Fibroblast of lung (primary cell): Measurements from ENCODE around the gene CLINT1. TPM values are rescaled to one million over a fixed set of nuclear protein-coding genes. Genes with fewer than 3 reads are reported as not detected.

ENCODE experiments used
- DNase-seq, 2 donors: peaks; one replicate each; pipeline versions ENCODE4 v3.0.0 to v3.0.0-alpha.2; 2010; ENCODE audit warnings: low read depth in 2 of 2
- H2AFZ ChIP-seq: 2 replicates; pipeline ENCODE4 v1.5.1; 2012; ENCODE audit warnings: low read length, control low read depth, inconsistent platforms
- H3K27ac ChIP-seq: 2 replicates; pipeline ENCODE4 v1.5.1; 2011; ENCODE audit warnings: low read length, control low read depth; ENCODE audit not compliant: insufficient read depth
- H3K27me3 ChIP-seq: 2 replicates; pipeline ENCODE4 v1.5.1; 2011; ENCODE audit warnings: mild to moderate bottlenecking, low read length; ENCODE audit not compliant: control insufficient read depth, insufficient read depth
- H3K36me3 ChIP-seq: 2 replicates; pipeline ENCODE4 v1.5.1; 2011; ENCODE audit warnings: low read length; ENCODE audit not compliant: control insufficient read depth, insufficient read depth
- H3K4me1 ChIP-seq: 2 replicates; pipeline ENCODE4 v1.5.1; 2011; ENCODE audit warnings: low read length; ENCODE audit not compliant: control insufficient read depth, insufficient read depth; ENCODE audit errors: extremely low read depth
- H3K4me2 ChIP-seq: 2 replicates; pipeline ENCODE4 v1.5.1; 2011; ENCODE audit warnings: low read length, control low read depth; ENCODE audit not compliant: insufficient read depth; ENCODE audit errors: extremely low read depth
- H3K4me3 ChIP-seq, 4 experiments: fragments of 200-600 bp in 1 of 4; sonication (generic) in 1 of 4; replicated peaks in 1 of 4; 2 replicates each; pipeline ENCODE4 v1.5.1; 2011 to 2016; ENCODE audit warnings: low read length in 4 of 4, low read depth in 3 of 4, mild to moderate bottlenecking in 3 of 4, control low read depth in 2 of 4, inconsistent platforms in 1 of 4, mixed read lengths in 1 of 4; ENCODE audit not compliant: insufficient read depth in 1 of 4; ENCODE audit errors: control extremely low read depth in 1 of 4
- H3K79me2 ChIP-seq: 2 replicates; pipeline ENCODE4 v1.5.1; 2012; ENCODE audit warnings: mild to moderate bottlenecking, low read length, inconsistent platforms; ENCODE audit not compliant: control insufficient read depth, insufficient read depth
- H3K9ac ChIP-seq: 2 replicates; pipeline ENCODE4 v1.5.1; 2011; ENCODE audit warnings: mild to moderate bottlenecking, low read length, control low read depth; ENCODE audit not compliant: insufficient read depth
- H3K9me3 ChIP-seq: 2 replicates; pipeline ENCODE4 v1.5.1; 2012; ENCODE audit warnings: low read depth, low read length; ENCODE audit not compliant: control insufficient read depth, insufficient read depth
- H4K20me1 ChIP-seq: 2 replicates; pipeline ENCODE4 v1.5.1; 2011; ENCODE audit warnings: low read length; ENCODE audit not compliant: control insufficient read depth, insufficient read depth; ENCODE audit errors: extremely low read depth
- EZH2 ChIP-seq: IDR thresholded peaks from 2 replicates; pipeline ENCODE4 v1.5.1; 2012; ENCODE audit warnings: low read length, control low read depth, mild to moderate bottlenecking; ENCODE audit errors: missing control alignments
- polyA plus RNA-seq, 2 donors: library from polyadenylated mRNA; depleted of rRNA in 1 of 2; stranded (reverse) in 1 of 2; unstranded in 1 of 2; fragments of >200 nt; gene quantifications; 2 replicates each; pipeline ENCODE4 v1.2.1, GENCODE V29; 2011 to 2012; ENCODE audit warnings: missing spikeins in 1 of 2
- total RNA-seq: library from RNA; depleted of rRNA; stranded (reverse); fragments of >200 nt; gene quantifications from 2 replicates; pipeline ENCODE4 v1.2.1, GENCODE V29; 2014
- TF ChIP-seq, protein P1 (sequence below), 2 donors: IDR thresholded peaks in 1 of 2; conservative IDR thresholded peaks in 1 of 2; 1 replicate in 1 of 2; 2 replicates in 1 of 2; pipeline ENCODE4 v1.5.1; 2011 to 2012; ENCODE audit warnings: low read length in 2 of 2, control low read depth in 1 of 2, inconsistent platforms in 1 of 2, low read depth in 1 of 2, mild to moderate bottlenecking in 1 of 2

The CLINT1 gene
- total and polyA plus RNA-seq, 2 donors (not counting 1 experiment from before 2014, with no cell fraction given): 82.4 to 99.0 TPM

DNA sequence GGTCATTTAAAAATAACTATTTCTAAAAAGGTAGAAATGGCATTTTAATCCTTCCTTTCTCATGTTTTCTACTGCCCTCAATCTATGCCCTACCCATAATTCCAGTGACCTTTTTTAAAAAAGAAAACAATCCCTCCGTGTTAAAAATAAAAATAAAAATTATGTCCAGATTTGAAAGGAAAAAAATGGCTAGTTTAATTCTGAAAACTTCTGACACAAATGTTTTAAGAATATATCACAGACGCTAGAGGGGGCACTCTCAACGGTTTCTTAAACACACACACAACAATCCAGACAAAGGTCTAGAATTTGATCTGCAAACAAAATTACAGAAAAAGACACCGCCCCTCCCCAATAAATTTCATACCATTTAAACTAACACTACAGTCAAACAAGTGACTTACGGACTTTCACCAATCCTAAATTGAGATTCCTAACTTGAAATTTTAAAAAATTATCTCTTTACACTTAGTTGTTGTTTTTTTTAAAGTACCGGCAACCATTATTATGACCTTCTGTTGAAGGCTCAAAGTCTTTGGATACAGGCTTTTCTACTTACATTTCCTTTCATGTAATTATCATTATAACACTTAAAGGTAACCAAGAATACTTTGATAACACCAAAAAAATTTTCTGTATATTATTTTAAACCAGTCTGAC is 38.2 kb downstream of the CLINT1 start:
- Histone ChIP-seq H3K27ac (no peak overlapping the region), H3K36me3 (no peaks in the 10 kb centered on the region), H3K4me2 (no peak overlapping the region), H4K20me1 (peaks cover 2% of the 10 kb centered on the region), H2AFZ (no peak overlapping the region), H3K4me1 (peaks cover 9% of the 10 kb centered on the region), H3K4me3 (no peak overlapping the region), H3K9ac (no peak overlapping the region), H3K9me3 (no peaks in the 10 kb centered on the region), H3K27me3 (no peaks in the 10 kb centered on the region), H3K79me2 (peaks cover 27% of the 10 kb centered on the region)
- TF ChIP-seq, protein P1, sequence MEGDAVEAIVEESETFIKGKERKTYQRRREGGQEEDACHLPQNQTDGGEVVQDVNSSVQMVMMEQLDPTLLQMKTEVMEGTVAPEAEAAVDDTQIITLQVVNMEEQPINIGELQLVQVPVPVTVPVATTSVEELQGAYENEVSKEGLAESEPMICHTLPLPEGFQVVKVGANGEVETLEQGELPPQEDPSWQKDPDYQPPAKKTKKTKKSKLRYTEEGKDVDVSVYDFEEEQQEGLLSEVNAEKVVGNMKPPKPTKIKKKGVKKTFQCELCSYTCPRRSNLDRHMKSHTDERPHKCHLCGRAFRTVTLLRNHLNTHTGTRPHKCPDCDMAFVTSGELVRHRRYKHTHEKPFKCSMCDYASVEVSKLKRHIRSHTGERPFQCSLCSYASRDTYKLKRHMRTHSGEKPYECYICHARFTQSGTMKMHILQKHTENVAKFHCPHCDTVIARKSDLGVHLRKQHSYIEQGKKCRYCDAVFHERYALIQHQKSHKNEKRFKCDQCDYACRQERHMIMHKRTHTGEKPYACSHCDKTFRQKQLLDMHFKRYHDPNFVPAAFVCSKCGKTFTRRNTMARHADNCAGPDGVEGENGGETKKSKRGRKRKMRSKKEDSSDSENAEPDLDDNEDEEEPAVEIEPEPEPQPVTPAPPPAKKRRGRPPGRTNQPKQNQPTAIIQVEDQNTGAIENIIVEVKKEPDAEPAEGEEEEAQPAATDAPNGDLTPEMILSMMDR (conservative IDR thresholded peaks at IDR 0.05 in 1 of 2, IDR thresholded peaks at IDR 0.05 in 1 of 2; ENCODE audit: low read depth in 1 of 2, low read length in 2 of 2): peak; percentile 44 to 54
- no peak for TF ChIP-seq EZH2
- DNase-seq: peak; percentile 54 to 75

DNA sequence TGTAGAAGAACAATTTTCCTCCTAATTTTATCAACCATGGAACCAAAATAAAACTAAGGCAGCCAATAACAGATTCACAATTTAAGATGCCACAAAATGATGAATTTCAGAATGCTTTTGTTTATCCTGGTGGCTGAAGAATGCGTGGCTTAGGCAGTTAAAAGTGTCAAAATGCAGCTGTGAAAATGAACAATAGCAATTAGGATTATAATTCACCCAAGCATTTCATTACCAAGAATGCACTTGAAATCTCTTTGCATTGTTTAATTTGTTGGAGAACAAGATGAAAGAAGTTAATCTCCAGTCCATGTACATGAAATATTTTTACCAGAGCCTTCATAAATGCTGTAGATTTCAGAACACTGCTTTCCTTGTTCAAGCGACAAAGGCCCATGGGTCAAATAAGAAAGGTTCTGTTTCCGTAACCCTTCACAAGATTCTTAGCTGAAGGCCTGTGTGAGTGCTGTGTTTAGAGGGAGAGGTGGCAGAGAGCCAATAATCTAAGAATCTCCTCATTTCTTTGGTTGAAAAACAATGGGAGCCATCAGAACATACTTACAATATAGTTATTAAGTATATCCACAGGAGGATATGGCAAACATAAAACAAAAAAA is 39.3 kb downstream of the CLINT1 start:
- TF ChIP-seq, protein P1 (conservative IDR thresholded peaks at IDR 0.05 in 1 of 2, IDR thresholded peaks at IDR 0.05 in 1 of 2; ENCODE audit: low read depth in 1 of 2, low read length in 2 of 2): no peak
- no peak for TF ChIP-seq EZH2
- Histone ChIP-seq H3K4me3 (no peak overlapping the region), H3K9ac (no peak overlapping the region), H3K27ac (no peak overlapping the region), H3K4me1 (peaks cover 9% of the 10 kb centered on the region), H3K79me2 (peaks cover 28% of the 10 kb centered on the region), H2AFZ (no peak overlapping the region), H3K36me3 (no peaks in the 10 kb centered on the region), H3K27me3 (no peaks in the 10 kb centered on the region), H3K9me3 (no peaks in the 10 kb centered on the region), H3K4me2 (no peak overlapping the region), H4K20me1 (peaks cover 2% of the 10 kb centered on the region)
- no peak for DNase-seq

DNA sequence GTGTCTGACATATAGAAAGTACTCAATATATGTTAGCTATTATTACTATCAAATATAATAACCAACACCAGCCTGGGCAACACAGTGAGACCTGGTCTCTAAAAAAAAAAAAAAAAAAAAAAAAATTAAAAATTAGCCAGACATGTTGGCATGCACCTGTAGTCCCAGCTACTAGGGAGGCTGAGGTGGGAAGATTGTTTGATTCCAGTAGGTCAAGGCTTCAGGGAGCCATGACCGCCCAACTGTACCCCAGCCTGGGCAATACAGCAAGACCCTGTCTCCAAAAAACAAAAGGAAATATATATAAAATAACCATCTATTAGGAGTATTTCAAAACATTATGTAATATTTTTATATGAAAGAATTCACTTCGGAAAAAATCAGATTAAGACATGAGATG is 40.6 kb downstream of the CLINT1 start:
- TF ChIP-seq EZH2: no peak
- TF ChIP-seq, protein P1 (conservative IDR thresholded peaks at IDR 0.05 in 1 of 2, IDR thresholded peaks at IDR 0.05 in 1 of 2; ENCODE audit: low read depth in 1 of 2, low read length in 2 of 2): no peak

More for the DNA sequence above, 40.6 kb downstream of the CLINT1 start:
- Histone ChIP-seq H2AFZ (no peak overlapping the region), H3K4me3 (no peak overlapping the region), H3K79me2 (peaks cover 20% of the 10 kb centered on the region), H3K4me1 (peaks cover 9% of the 10 kb centered on the region), H3K27ac (no peak overlapping the region), H3K36me3 (peaks cover 4% of the 10 kb centered on the region), H3K4me2 (no peak overlapping the region), H4K20me1 (peaks cover 2% of the 10 kb centered on the region), H3K9me3 (no peaks in the 10 kb centered on the region), H3K9ac (no peak overlapping the region), H3K27me3 (no peaks in the 10 kb centered on the region)
- DNase-seq: no peak
